ENCODE data around the gene F7. TPM values are rescaled to one million over a fixed set of nuclear protein-coding genes. Genes with fewer than 3 reads are reported as not detected.
"Not testable (repeated sequence)": the region's sequence is repeated elsewhere in the genome, so short reads cannot be mapped to it uniquely, and the experiment has no call there.

Gene F7
- total RNA-seq, 1 experiment from 2014 or later: not detected

GRCh38 chr13:113106711-113107351 lies 1.2 kb downstream of the F7 start:
- H3K4me1 ChIP-seq (ENCODE audit: control insufficient read depth, insufficient read depth, low read length): peaks cover 8% of the 10 kb centered on the region
- intact Hi-C loops (cut with micrococcal nuclease; ENCODE audit: unreplicated experiment) (no loop called here), in situ Hi-C loops (cut with HindIII; ENCODE audit: low pct_unique_long_range_greater_than_20kb, low sequenced_read_pairs) (no loop called here)
- ChIA-PET CTCF (interaction anchor here (0.6 kb wide), 1 partner anchor 77 kb away, joined by 5 read pairs; no protein-coding TSS in a partner anchor), POLR2A (no interaction called here)
- H3K36me3 ChIP-seq (ENCODE audit: control insufficient read depth, insufficient read depth, low read length): no peaks in the 10 kb centered on the region
- BruUV-seq (replicated peaks): no TSS peak
- no peak for ATAC-seq
- no peak overlapping the region for H3K4me3 ChIP-seq (ENCODE audit: low read depth in 2 of 2, low read length in 2 of 2)
- no peak overlapping the region for H3K27ac ChIP-seq (ENCODE audit: low read length)
- TF ChIP-seq CTCF (IDR thresholded peaks at IDR 0.05): no peak
- TF ChIP-seq SIN3A (IDR thresholded peaks at IDR 0.05; ENCODE audit: borderline replicate concordance, insufficient read depth, low read depth, low read length): no peak
- no peak for TF ChIP-seq TCF7L2 (IDR thresholded peaks at IDR 0.05; ENCODE audit: low read depth, low read length)
- TF ChIP-seq POLR2AphosphoS5 (IDR thresholded peaks at IDR 0.05; ENCODE audit: low read depth, low read length): no peak
- no peak for TF ChIP-seq REST (IDR thresholded peaks at IDR 0.05; ENCODE audit: insufficient read depth in 1 of 2, low read depth in 2 of 2, low read length in 1 of 2)
- DNase-seq (ENCODE audit: low read depth, low spot score): no peak
- H3K27me3 ChIP-seq (ENCODE audit: control insufficient read depth, insufficient read depth, low read length): no peaks in the 10 kb centered on the region
- H3K9me3 ChIP-seq (ENCODE audit: control insufficient read depth, insufficient read depth, low read depth, low read length): no peaks in the 10 kb centered on the region

GRCh38 chr13:113108521-113108920 lies 2.9 kb downstream of the F7 start:
- H3K4me1 ChIP-seq (ENCODE audit: control insufficient read depth, insufficient read depth, low read length); H3K4me3 ChIP-seq (ENCODE audit: low read depth in 2 of 2, low read length in 2 of 2); intact Hi-C loops (cut with micrococcal nuclease; ENCODE audit: unreplicated experiment); BruUV-seq (replicated peaks); DNase-seq (ENCODE audit: low read depth, low spot score); POLR2A ChIA-PET; H3K27me3 ChIP-seq (ENCODE audit: control insufficient read depth, insufficient read depth, low read length); in situ Hi-C loops (cut with HindIII; ENCODE audit: low pct_unique_long_range_greater_than_20kb, low sequenced_read_pairs); H3K27ac ChIP-seq (ENCODE audit: low read length); H3K36me3 ChIP-seq (ENCODE audit: control insufficient read depth, insufficient read depth, low read length); H3K9me3 ChIP-seq (ENCODE audit: control insufficient read depth, insufficient read depth, low read depth, low read length); CTCF ChIA-PET; ATAC-seq: not testable (repeated sequence)

- in situ Hi-C loops (cut with HindIII; ENCODE audit: low pct_unique_long_range_greater_than_20kb, low sequenced_read_pairs): no loop called here
- H3K27ac ChIP-seq (ENCODE audit: low read length): no peak overlapping the region
- ATAC-seq (no peak), DNase-seq (ENCODE audit: low read depth, low spot score) (no peak)
- no peak overlapping the region for H3K4me3 ChIP-seq (ENCODE audit: low read depth in 2 of 2, low read length in 2 of 2)
- ChIA-PET CTCF (no interaction called here), POLR2A (no interaction called here)
- H3K36me3 ChIP-seq (ENCODE audit: control insufficient read depth, insufficient read depth, low read length): no peaks in the 10 kb centered on the region
- no peaks in the 10 kb centered on the region for H3K27me3 ChIP-seq (ENCODE audit: control insufficient read depth, insufficient read depth, low read length)
- H3K4me1 ChIP-seq (ENCODE audit: control insufficient read depth, insufficient read depth, low read length): peaks cover 8% of the 10 kb centered on the region
- no peaks in the 10 kb centered on the region for H3K9me3 ChIP-seq (ENCODE audit: control insufficient read depth, insufficient read depth, low read depth, low read length)
- TF ChIP-seq SIN3A (IDR thresholded peaks at IDR 0.05; ENCODE audit: borderline replicate concordance, insufficient read depth, low read depth, low read length) (no peak), REST (IDR thresholded peaks at IDR 0.05; ENCODE audit: insufficient read depth in 1 of 2, low read depth in 2 of 2, low read length in 1 of 2) (no peak), POLR2AphosphoS5 (IDR thresholded peaks at IDR 0.05; ENCODE audit: low read depth, low read length) (no peak), TCF7L2 (IDR thresholded peaks at IDR 0.05; ENCODE audit: low read depth, low read length) (no peak), CTCF (IDR thresholded peaks at IDR 0.05) (no peak)
- no TSS peak for BruUV-seq (replicated peaks)
- intact Hi-C loops (cut with micrococcal nuclease; ENCODE audit: unreplicated experiment): no loop called here
Measured at GRCh38 chr13:113109151-113110047, 3.8 kb downstream of the F7 start.

Data from Panc1 (cell line).